Measurements from ENCODE around the gene RPS2.
"Not testable (repeated sequence)": the region's sequence is repeated elsewhere in the genome, so short reads cannot be mapped to it uniquely, and the experiment has no call there.

Gene RPS2

GRCh38 chr16:1932050-1933028 lies 32.3 kb downstream of the RPS2 start:
- Histone ChIP-seq H3K4me1 (ENCODE audit: control insufficient read depth, insufficient read depth, low read length) (no peaks in the 10 kb centered on the region; the same call in 1 of the 2 replicates), H3K9ac (ENCODE audit: low read length) (no peak overlapping the region), H3K36me3 (ENCODE audit: control insufficient read depth, insufficient read depth, low read length) (no peaks in the 10 kb centered on the region), H3K27ac (ENCODE audit: low read depth, low read length) (no peak overlapping the region), H3K9me3 (ENCODE audit: control insufficient read depth, insufficient read depth, low read depth, low read length) (no peaks in the 10 kb centered on the region), H3K4me3 (ENCODE audit: low read depth, low read length) (no peak overlapping the region), H3K27me3 (ENCODE audit: control insufficient read depth, insufficient read depth, low read length) (peaks cover 7% of the 10 kb centered on the region)

GRCh38 chr16:1930338-1930720 lies 34.3 kb downstream of the RPS2 start:
- H3K9me3 ChIP-seq (ENCODE audit: control insufficient read depth, insufficient read depth, low read depth, low read length) = no peaks in the 10 kb centered on the region
- H3K27me3 ChIP-seq (ENCODE audit: control insufficient read depth, insufficient read depth, low read length) = peaks cover 7% of the 10 kb centered on the region
- H3K27ac ChIP-seq (ENCODE audit: low read depth, low read length) = no peak overlapping the region
- H3K4me1 ChIP-seq (ENCODE audit: control insufficient read depth, insufficient read depth, low read length) = peaks cover 9% of the 10 kb centered on the region; the same call in 1 of the 2 replicates
- H3K9ac ChIP-seq (ENCODE audit: low read length) = no peak overlapping the region
- H3K4me3 ChIP-seq (ENCODE audit: low read depth, low read length) = no peak overlapping the region
- no peaks in the 10 kb centered on the region for H3K36me3 ChIP-seq (ENCODE audit: control insufficient read depth, insufficient read depth, low read length)

- H3K27me3 ChIP-seq (ENCODE audit: control insufficient read depth, insufficient read depth, low read length) = peaks cover 9% of the 10 kb centered on the region
- H3K27ac ChIP-seq (ENCODE audit: low read depth, low read length) = no peak overlapping the region
- no peaks in the 10 kb centered on the region for H3K36me3 ChIP-seq (ENCODE audit: control insufficient read depth, insufficient read depth, low read length)
- H3K9me3 ChIP-seq (ENCODE audit: control insufficient read depth, insufficient read depth, low read depth, low read length) = no peaks in the 10 kb centered on the region
- H3K4me1 ChIP-seq (ENCODE audit: control insufficient read depth, insufficient read depth, low read length) = peaks cover 13% of the 10 kb centered on the region; the same call in 1 of the 2 replicates
- no peak overlapping the region for H3K9ac ChIP-seq (ENCODE audit: low read length)
- peak overlapping the region; percentile 55 for H3K4me3 ChIP-seq (ENCODE audit: low read depth, low read length)
These were observed 34.9 kb downstream of the RPS2 start for GRCh38 chr16:1929578-1930337.

- H3K4me1 ChIP-seq (ENCODE audit: control insufficient read depth, insufficient read depth, low read length) = peaks cover 18% of the 10 kb centered on the region; the same call in 1 of the 2 replicates
- H3K27me3 ChIP-seq (ENCODE audit: control insufficient read depth, insufficient read depth, low read length) = peaks cover 14% of the 10 kb centered on the region
- no peaks in the 10 kb centered on the region for H3K36me3 ChIP-seq (ENCODE audit: control insufficient read depth, insufficient read depth, low read length)
- peak overlapping the region; percentile 55 for H3K4me3 ChIP-seq (ENCODE audit: low read depth, low read length)
- no peaks in the 10 kb centered on the region for H3K9me3 ChIP-seq (ENCODE audit: control insufficient read depth, insufficient read depth, low read depth, low read length)
- H3K9ac ChIP-seq (ENCODE audit: low read length) = no peak overlapping the region
- H3K27ac ChIP-seq (ENCODE audit: low read depth, low read length) = no peak overlapping the region
These were observed 35.5 kb downstream of the RPS2 start for GRCh38 chr16:1929105-1929504.

- H3K36me3 ChIP-seq (ENCODE audit: control insufficient read depth, insufficient read depth, low read length) = no peaks in the 10 kb centered on the region
- H3K27me3 ChIP-seq (ENCODE audit: control insufficient read depth, insufficient read depth, low read length) = peaks cover 31% of the 10 kb centered on the region
- H3K4me1 ChIP-seq (ENCODE audit: control insufficient read depth, insufficient read depth, low read length) = peaks cover 29% of the 10 kb centered on the region; the same call in 1 of the 2 replicates
- H3K4me3 ChIP-seq (ENCODE audit: low read depth, low read length) = no peak overlapping the region
- H3K9me3 ChIP-seq (ENCODE audit: control insufficient read depth, insufficient read depth, low read depth, low read length) = 0 out of 2 replicates have a peak, but pooled peaks cover 2% of the 10 kb centered on the region
- H3K9ac ChIP-seq (ENCODE audit: low read length) = no peak overlapping the region
- no peak overlapping the region for H3K27ac ChIP-seq (ENCODE audit: low read depth, low read length)
These were observed 38.4 kb downstream of the RPS2 start for GRCh38 chr16:1926271-1926670.

- Histone ChIP-seq H3K36me3 (ENCODE audit: control insufficient read depth, insufficient read depth, low read length) (no peaks in the 10 kb centered on the region), H3K9ac (ENCODE audit: low read length) (no peak overlapping the region), H3K9me3 (ENCODE audit: control insufficient read depth, insufficient read depth, low read depth, low read length) (0 out of 2 replicates have a peak, but pooled peaks cover 2% of the 10 kb centered on the region), H3K4me1 (ENCODE audit: control insufficient read depth, insufficient read depth, low read length) (peaks cover 41% of the 10 kb centered on the region), H3K27ac (ENCODE audit: low read depth, low read length) (no peak overlapping the region), H3K27me3 (ENCODE audit: control insufficient read depth, insufficient read depth, low read length) (peaks cover 46% of the 10 kb centered on the region), H3K4me3 (ENCODE audit: low read depth, low read length) (peak overlapping the region; percentile 38)
These were observed 40.5 kb downstream of the RPS2 start for GRCh38 chr16:1924095-1924494.

GRCh38 chr16:1923299-1924034 lies 41.2 kb downstream of the RPS2 start:
- H3K4me3 ChIP-seq (ENCODE audit: low read depth, low read length) = peak overlapping the region; percentile 38
- H3K27ac ChIP-seq (ENCODE audit: low read depth, low read length) = no peak overlapping the region
- peaks cover 46% of the 10 kb centered on the region for H3K4me1 ChIP-seq (ENCODE audit: control insufficient read depth, insufficient read depth, low read length)
- H3K9me3 ChIP-seq (ENCODE audit: control insufficient read depth, insufficient read depth, low read depth, low read length) = 0 out of 2 replicates have a peak, but pooled peaks cover 2% of the 10 kb centered on the region
- no peaks in the 10 kb centered on the region for H3K36me3 ChIP-seq (ENCODE audit: control insufficient read depth, insufficient read depth, low read length)
- no peak overlapping the region for H3K9ac ChIP-seq (ENCODE audit: low read length)
- H3K27me3 ChIP-seq (ENCODE audit: control insufficient read depth, insufficient read depth, low read length) = peaks cover 52% of the 10 kb centered on the region

- Histone ChIP-seq H3K9ac (ENCODE audit: low read length) (no peak overlapping the region), H3K27me3 (ENCODE audit: control insufficient read depth, insufficient read depth, low read length) (peaks cover 62% of the 10 kb centered on the region), H3K9me3 (ENCODE audit: control insufficient read depth, insufficient read depth, low read depth, low read length) (0 out of 2 replicates have a peak, but pooled peaks cover 2% of the 10 kb centered on the region), H3K27ac (ENCODE audit: low read depth, low read length) (no peak overlapping the region), H3K4me1 (ENCODE audit: control insufficient read depth, insufficient read depth, low read length) (peaks cover 51% of the 10 kb centered on the region), H3K36me3 (ENCODE audit: control insufficient read depth, insufficient read depth, low read length) (no peaks in the 10 kb centered on the region), H3K4me3 (ENCODE audit: low read depth, low read length) (no peak overlapping the region)
These were observed 42.3 kb downstream of the RPS2 start for GRCh38 chr16:1922357-1922756.

- H3K4me1 ChIP-seq (ENCODE audit: control insufficient read depth, insufficient read depth, low read length) = peaks cover 53% of the 10 kb centered on the region
- no peaks in the 10 kb centered on the region for H3K36me3 ChIP-seq (ENCODE audit: control insufficient read depth, insufficient read depth, low read length)
- H3K9ac ChIP-seq (ENCODE audit: low read length) = no peak overlapping the region
- H3K27ac ChIP-seq (ENCODE audit: low read depth, low read length) = no peak overlapping the region
- H3K27me3 ChIP-seq (ENCODE audit: control insufficient read depth, insufficient read depth, low read length) = peaks cover 78% of the 10 kb centered on the region
- H3K9me3 ChIP-seq (ENCODE audit: control insufficient read depth, insufficient read depth, low read depth, low read length) = 0 out of 2 replicates have a peak, but pooled peaks cover 2% of the 10 kb centered on the region
- peak overlapping the region; percentile 30; the same call in 1 of the 2 replicates for H3K4me3 ChIP-seq (ENCODE audit: low read depth, low read length)
These were observed 43.9 kb downstream of the RPS2 start for GRCh38 chr16:1920727-1921171.

GRCh38 chr16:1920122-1920521 lies 44.5 kb downstream of the RPS2 start:
- H3K27me3 ChIP-seq (ENCODE audit: control insufficient read depth, insufficient read depth, low read length) = peaks cover 84% of the 10 kb centered on the region
- not testable (repeated sequence) for H3K4me3 ChIP-seq (ENCODE audit: low read depth, low read length); H3K27ac ChIP-seq (ENCODE audit: low read depth, low read length); H3K9ac ChIP-seq (ENCODE audit: low read length); H3K36me3 ChIP-seq (ENCODE audit: control insufficient read depth, insufficient read depth, low read length); H3K9me3 ChIP-seq (ENCODE audit: control insufficient read depth, insufficient read depth, low read depth, low read length)
- peaks cover 48% of the 10 kb centered on the region for H3K4me1 ChIP-seq (ENCODE audit: control insufficient read depth, insufficient read depth, low read length)
